ES-I3 (cell line): ENCODE results near the gene SP7.
"Not testable (repeated sequence)": the region's sequence is repeated elsewhere in the genome, so short reads cannot be mapped to it uniquely, and the experiment has no call there.

Experiments used
- H3K36me3 ChIP-seq: 2 replicates; pipeline ENCODE4 v1.6.1; 2013; ENCODE audit warnings: mild to moderate bottlenecking, low read length, control low read depth, moderate library complexity; ENCODE audit not compliant: insufficient read depth
- H3K4me1 ChIP-seq: 2 replicates; pipeline ENCODE4 v1.6.1; 2013; ENCODE audit warnings: mild to moderate bottlenecking, control low read depth, low read length; ENCODE audit not compliant: insufficient read depth
- H3K9ac ChIP-seq: 2 replicates; pipeline ENCODE4 v1.6.1; 2013; ENCODE audit warnings: low read depth, mild to moderate bottlenecking, low read length, moderate library complexity
- H3K9me3 ChIP-seq: 2 replicates; pipeline ENCODE4 v1.6.1; 2013; ENCODE audit warnings: mild to moderate bottlenecking, low read length, moderate library complexity; ENCODE audit not compliant: control insufficient read depth, insufficient read depth

The SP7 gene

GRCh38 chr12:53361638-53362037 lies 25.5 kb upstream of the SP7 start:
- H3K9ac ChIP-seq, H3K36me3 ChIP-seq, H3K4me1 ChIP-seq, H3K9me3 ChIP-seq: not testable (repeated sequence)

GRCh38 chr12:53358836-53359419 lies 22.8 kb upstream of the SP7 start:
- no peaks in the 10 kb centered on the region for H3K36me3 ChIP-seq
- H3K9me3 ChIP-seq: no peaks in the 10 kb centered on the region
- H3K4me1 ChIP-seq: no peaks in the 10 kb centered on the region
- H3K9ac ChIP-seq: no peak overlapping the region

GRCh38 chr12:53355121-53355520 lies 19.0 kb upstream of the SP7 start:
- no peak overlapping the region for H3K9ac ChIP-seq
- H3K36me3 ChIP-seq: no peaks in the 10 kb centered on the region
- peaks cover 3% of the 10 kb centered on the region; the same call in 1 of the 2 replicates for H3K4me1 ChIP-seq
- no peaks in the 10 kb centered on the region for H3K9me3 ChIP-seq

GRCh38 chr12:53353257-53353655 lies 17.1 kb upstream of the SP7 start:
- H3K9me3 ChIP-seq: no peaks in the 10 kb centered on the region
- no peaks in the 10 kb centered on the region for H3K36me3 ChIP-seq
- peaks cover 3% of the 10 kb centered on the region; the same call in 1 of the 2 replicates for H3K4me1 ChIP-seq
- H3K9ac ChIP-seq: no peak overlapping the region

- H3K36me3 ChIP-seq: no peaks in the 10 kb centered on the region
- H3K4me1 ChIP-seq: peaks cover 3% of the 10 kb centered on the region; the same call in 1 of the 2 replicates
- H3K9ac ChIP-seq: no peak overlapping the region
These were observed 16.4 kb upstream of the SP7 start for GRCh38 chr12:53352331-53353256.

GRCh38 chr12:53347905-53348304 lies 11.8 kb upstream of the SP7 start:
- H3K9ac ChIP-seq: no peak overlapping the region
- no peaks in the 10 kb centered on the region for H3K9me3 ChIP-seq
- peaks cover 9% of the 10 kb centered on the region; the same call in 1 of the 2 replicates for H3K4me1 ChIP-seq
- no peaks in the 10 kb centered on the region for H3K36me3 ChIP-seq

More at GRCh38 chr12:53352331-53353256, 16.4 kb upstream of the SP7 start:
- no peaks in the 10 kb centered on the region for H3K9me3 ChIP-seq

GRCh38 chr12:53346491-53346890 lies 10.3 kb upstream of the SP7 start:
- Histone ChIP-seq H3K36me3 (no peaks in the 10 kb centered on the region), H3K9me3 (no peaks in the 10 kb centered on the region), H3K4me1 (peaks cover 7% of the 10 kb centered on the region; the same call in 1 of the 2 replicates), H3K9ac (no peak overlapping the region)

GRCh38 chr12:53345486-53346188 lies 9.5 kb upstream of the SP7 start:
- H3K9ac ChIP-seq: peak overlapping the region; percentile 57; the same call in 1 of the 2 replicates
- H3K9me3 ChIP-seq: no peaks in the 10 kb centered on the region
- no peaks in the 10 kb centered on the region for H3K36me3 ChIP-seq
- H3K4me1 ChIP-seq: peaks cover 7% of the 10 kb centered on the region; the same call in 1 of the 2 replicates

- Histone ChIP-seq H3K9ac (peak overlapping the region; percentile 57), H3K4me1 (peaks cover 7% of the 10 kb centered on the region; the same call in 1 of the 2 replicates), H3K9me3 (no peaks in the 10 kb centered on the region), H3K36me3 (no peaks in the 10 kb centered on the region)
These were observed 8.8 kb upstream of the SP7 start for GRCh38 chr12:53344824-53345485.

- H3K9me3 ChIP-seq: no peaks in the 10 kb centered on the region
- peak overlapping the region; percentile 37; the same call in 1 of the 2 replicates for H3K9ac ChIP-seq
- H3K4me1 ChIP-seq: peaks cover 7% of the 10 kb centered on the region; the same call in 1 of the 2 replicates
- no peaks in the 10 kb centered on the region for H3K36me3 ChIP-seq
These were observed 8.3 kb upstream of the SP7 start for GRCh38 chr12:53344487-53344823.

GRCh38 chr12:53343969-53344368 lies 7.8 kb upstream of the SP7 start:
- Histone ChIP-seq H3K36me3 (no peaks in the 10 kb centered on the region), H3K9me3 (no peaks in the 10 kb centered on the region), H3K9ac (no peak overlapping the region), H3K4me1 (peaks cover 7% of the 10 kb centered on the region; the same call in 1 of the 2 replicates)

- peaks cover 7% of the 10 kb centered on the region; the same call in 1 of the 2 replicates for H3K4me1 ChIP-seq
These were observed 7.3 kb upstream of the SP7 start for GRCh38 chr12:53343449-53343848.

GRCh38 chr12:53340398-53340797 lies 4.2 kb upstream of the SP7 start:
- peaks cover 18% of the 10 kb centered on the region for H3K4me1 ChIP-seq
- no peak overlapping the region for H3K9ac ChIP-seq
- no peaks in the 10 kb centered on the region for H3K36me3 ChIP-seq
- H3K9me3 ChIP-seq: no peaks in the 10 kb centered on the region

More at GRCh38 chr12:53343449-53343848, 7.3 kb upstream of the SP7 start:
- H3K9ac ChIP-seq: no peak overlapping the region
- no peaks in the 10 kb centered on the region for H3K9me3 ChIP-seq
- no peaks in the 10 kb centered on the region for H3K36me3 ChIP-seq

GRCh38 chr12:53338916-53339315 lies 2.8 kb upstream of the SP7 start:
- Histone ChIP-seq H3K9me3 (no peaks in the 10 kb centered on the region), H3K4me1 (peaks cover 21% of the 10 kb centered on the region), H3K36me3 (no peaks in the 10 kb centered on the region), H3K9ac (no peak overlapping the region)
